Fibroblast of peridontal ligament (primary cell): ENCODE data around the gene DTX3.
"Not testable (repeated sequence)": the region's sequence is repeated elsewhere in the genome, so short reads cannot be mapped to it uniquely, and the experiment has no call there.

Source experiments
- DNase-seq: peaks from one replicate; pipeline ENCODE4 v3.0.0-alpha.2; 2010; ENCODE audit errors: extremely low read depth

The DTX3 gene, protein sequence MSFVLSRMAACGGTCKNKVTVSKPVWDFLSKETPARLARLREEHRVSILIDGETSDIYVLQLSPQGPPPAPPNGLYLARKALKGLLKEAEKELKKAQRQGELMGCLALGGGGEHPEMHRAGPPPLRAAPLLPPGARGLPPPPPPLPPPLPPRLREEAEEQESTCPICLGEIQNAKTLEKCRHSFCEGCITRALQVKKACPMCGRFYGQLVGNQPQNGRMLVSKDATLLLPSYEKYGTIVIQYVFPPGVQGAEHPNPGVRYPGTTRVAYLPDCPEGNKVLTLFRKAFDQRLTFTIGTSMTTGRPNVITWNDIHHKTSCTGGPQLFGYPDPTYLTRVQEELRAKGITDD

DNA sequence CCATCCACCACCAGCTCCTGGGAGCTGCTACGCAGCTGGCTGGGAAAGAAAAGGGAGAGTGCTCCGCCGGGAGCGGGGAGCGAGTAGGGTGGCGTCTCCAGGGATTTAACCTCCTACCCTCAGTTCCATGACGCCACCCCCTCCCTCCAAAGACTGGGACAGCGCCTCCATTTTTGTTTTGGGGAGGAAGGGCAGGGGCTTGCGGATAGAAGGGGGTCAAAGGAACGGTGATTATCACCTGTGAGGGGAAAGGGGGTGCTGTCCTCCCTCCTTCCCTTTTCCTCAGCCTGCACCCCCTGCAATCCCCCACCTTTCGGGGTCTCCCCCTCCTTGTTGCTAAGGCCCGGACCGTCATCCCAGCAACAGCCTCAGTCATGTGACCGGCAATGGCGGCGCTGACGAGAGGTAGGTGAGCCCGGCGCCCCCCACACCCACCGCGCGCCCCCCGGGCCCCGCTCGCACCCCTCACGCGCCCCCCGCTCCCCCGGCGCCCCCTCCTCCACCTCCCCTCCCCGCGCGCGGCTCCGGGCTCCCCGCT, at the start of gene DTX3:
Gene DTX3 (plus strand): TSS at position 371 of the 538 bp plus-strand sequence. CDS start 1,694 bp downstream, outside the sequence.
- DNase-seq = peak; percentile 29

GRCh38 chr12:57554897-57555296, 49.7 kb upstream of the DTX3 start:
- DNase-seq = no peak

GRCh38 chr12:57558864-57559263, 45.8 kb upstream of the DTX3 start:
- no peak for DNase-seq

- no peak for DNase-seq
Observed at GRCh38 chr12:57560516-57560915, 44.1 kb upstream of the DTX3 start.

- DNase-seq = peak; percentile 34
Observed at GRCh38 chr12:57561117-57561516, 43.5 kb upstream of the DTX3 start.

DNA sequence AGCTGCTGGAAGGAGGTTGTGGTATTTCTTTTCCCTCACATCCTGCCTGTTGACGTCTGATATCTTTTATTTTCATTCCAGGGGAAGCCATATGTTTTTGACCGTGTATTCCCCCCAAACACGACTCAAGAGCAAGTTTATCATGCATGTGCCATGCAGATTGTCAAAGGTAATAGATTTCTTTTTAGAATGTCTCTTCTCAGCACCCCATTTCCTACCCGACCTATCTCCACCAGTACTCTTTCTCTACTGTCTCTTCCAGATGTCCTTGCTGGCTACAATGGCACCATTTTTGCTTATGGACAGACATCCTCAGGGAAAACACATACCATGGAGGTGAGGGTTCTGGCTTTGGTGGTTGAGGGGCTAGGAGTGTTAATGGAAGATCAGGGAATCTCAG, 41.3 kb upstream of the DTX3 start:
- DNase-seq = no peak

- DNase-seq = no peak
Observed at GRCh38 chr12:57564178-57564740, 40.4 kb upstream of the DTX3 start.

- DNase-seq = no peak
Observed at GRCh38 chr12:57568838-57569237, 35.8 kb upstream of the DTX3 start.

- DNase-seq = no peak
Observed at GRCh38 chr12:57569858-57570257, 34.8 kb upstream of the DTX3 start.

DNA sequence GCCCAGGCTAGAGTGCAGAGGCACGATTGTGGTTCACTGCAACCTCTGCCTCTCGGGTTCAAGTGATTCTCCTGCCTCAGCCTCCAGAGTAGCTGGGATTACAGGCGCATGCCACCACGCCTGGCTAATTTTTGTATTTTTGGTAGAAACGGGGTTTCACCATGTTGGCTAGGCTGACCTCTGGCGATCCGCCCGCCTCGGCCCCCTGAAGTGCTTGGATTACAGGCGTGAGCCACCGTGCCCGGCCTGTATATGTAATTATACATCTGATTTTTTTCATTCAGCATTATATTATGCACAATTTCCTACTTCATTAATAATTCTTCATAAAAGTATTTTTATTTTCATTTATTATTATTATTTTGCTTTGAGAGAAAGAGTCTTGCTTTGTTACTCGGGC, 34.2 kb upstream of the DTX3 start:
- DNase-seq = not testable (repeated sequence)

- DNase-seq = no peak
Observed at GRCh38 chr12:57571926-57572762, 32.5 kb upstream of the DTX3 start.

GRCh38 chr12:57574795-57575194, 29.8 kb upstream of the DTX3 start:
- DNase-seq = no peak

DNA sequence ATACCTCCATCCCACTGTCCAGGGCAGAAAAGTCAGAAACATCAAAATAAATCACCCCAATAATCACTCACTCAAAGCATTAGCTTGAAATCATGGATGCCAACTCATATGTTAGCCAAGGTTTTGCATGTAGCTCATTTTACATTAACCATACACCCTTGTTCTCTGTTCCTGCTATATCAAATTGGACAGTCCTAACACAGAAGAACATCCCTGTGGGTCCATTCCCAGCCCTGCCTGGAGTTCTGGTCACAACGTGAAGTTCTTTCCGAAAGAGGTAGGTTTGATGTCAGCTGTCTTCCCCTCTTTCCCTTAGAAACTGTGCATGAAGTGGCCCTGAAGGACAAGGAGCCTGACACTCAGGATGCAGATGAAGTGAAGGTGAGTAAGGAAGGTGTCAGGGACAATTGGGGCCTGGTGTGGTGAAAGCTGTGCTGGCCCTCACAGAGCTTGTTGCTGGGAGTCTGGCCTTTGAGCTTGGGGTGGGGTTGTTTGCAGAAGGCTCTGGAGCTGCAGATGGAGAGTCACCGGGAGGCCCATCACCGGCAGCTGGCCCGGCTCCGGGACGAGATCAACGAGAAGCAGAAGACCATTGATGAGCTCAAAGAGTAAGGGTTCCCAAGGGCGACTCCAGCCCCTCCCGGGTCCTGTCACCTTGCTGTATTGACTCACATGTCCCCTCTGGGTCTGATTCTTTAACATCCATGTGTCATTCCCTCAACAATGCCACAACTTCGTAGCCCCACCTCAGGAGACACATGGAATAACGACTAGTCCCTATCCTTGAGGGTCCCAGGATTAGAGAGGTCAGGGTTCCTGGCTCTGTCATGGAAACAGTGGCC, 28.6 kb upstream of the DTX3 start:
- DNase-seq = no peak

DNA sequence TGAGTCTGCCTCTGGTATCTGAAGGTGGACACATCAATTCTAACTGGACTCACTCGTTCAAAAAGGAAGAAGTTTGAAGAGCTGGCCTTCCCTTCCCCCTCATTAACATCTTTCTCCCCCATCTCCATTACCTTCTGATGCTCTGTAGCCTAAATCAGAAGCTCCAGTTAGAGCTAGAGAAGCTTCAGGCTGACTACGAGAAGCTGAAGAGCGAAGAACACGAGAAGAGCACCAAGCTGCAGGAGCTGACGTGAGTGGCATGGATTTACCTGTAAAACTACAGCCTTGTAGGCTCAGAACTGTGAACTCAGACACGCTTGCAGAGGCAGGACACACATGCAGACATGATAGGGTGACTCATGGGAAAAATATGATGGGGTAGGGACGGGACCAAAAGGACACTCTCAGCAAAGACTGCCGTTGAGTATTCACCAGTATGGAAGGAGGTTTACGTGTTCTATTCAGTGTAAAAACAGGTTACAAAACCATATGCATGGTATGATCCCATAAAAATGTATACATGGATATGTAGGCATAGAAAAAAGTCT, 27.9 kb upstream of the DTX3 start:
- DNase-seq = no peak

DNA sequence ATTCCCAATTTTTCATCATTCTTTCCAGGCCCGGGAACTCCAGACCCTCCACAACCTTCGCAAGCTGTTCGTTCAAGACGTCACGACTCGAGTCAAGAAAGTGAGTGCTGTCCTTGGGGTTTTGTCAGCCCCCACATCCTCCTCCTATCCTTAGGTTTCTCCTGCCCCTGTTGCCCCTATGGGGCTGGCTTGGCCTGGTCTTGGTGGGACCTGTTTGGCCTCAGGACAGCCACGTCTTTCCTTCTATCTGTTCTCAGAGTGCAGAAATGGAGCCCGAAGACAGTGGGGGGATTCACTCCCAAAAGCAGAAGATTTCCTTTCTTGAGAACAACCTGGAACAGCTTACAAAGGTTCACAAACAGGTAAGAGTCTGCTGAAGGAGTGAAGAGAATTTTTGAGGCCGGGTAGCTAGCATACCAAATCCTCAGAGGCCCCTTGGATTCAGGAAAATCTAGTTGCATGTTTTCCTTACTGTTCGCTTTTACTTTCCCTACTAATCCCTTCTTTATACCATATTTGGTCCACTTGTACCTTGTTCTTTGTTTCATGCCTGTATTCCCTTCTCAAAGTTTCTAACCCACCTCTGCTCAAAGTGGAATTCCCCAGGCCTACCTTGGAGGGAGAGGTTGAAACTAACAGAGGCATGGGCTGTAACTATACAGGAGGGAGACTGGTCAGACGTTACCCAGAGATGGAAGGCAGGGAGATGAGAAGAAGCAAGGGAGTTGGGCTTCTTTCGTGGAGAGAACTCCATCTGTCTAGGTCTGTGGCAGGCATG, 26.5 kb upstream of the DTX3 start:
- DNase-seq = no peak

GRCh38 chr12:57579011-57579410, 25.6 kb upstream of the DTX3 start:
- no peak for DNase-seq

- DNase-seq = no peak
Observed at GRCh38 chr12:57579677-57580465, 24.8 kb upstream of the DTX3 start.

GRCh38 chr12:57580466-57580795, 24.2 kb upstream of the DTX3 start:
- DNase-seq = no peak

DNA sequence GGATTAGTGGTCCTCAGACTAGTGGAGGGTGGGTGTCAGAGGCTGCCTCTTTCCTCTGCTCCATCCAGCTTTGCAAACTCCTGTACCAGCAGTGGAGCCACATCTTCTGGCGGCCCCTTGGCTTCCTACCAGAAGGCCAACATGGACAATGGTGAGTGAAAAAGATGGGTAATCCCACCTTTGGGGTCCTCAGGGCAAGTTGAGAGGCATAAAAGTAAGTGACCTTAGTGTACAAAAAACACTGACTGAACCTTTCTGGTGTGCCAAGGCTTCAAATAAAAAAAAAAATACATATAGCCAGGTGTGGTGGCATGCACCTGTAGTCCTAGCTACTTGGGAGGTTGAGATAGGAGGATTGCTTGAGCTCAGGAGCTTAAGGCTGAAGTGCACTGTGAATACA, 22.8 kb upstream of the DTX3 start:
- no peak for DNase-seq

DNA sequence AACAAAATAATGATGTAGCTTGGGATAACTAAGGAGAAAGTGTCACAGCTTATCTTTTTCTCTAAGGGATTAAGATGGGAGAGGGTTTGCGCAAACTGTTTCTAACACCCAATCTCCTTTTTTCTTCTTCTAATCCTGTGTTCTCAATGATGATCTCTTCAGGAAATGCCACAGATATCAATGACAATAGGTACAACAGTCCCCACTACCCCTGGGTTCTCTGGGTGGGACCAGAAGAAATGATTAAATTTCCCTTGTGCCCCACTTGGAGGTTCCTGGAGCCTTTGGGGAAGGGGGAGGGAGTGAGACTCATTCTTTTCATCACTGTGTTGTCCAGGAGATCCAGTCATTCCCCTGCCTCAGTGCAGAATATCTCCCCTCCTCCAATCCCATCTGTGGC, 22.2 kb upstream of the DTX3 start:
- no peak for DNase-seq
